HG03060 (cell line): ENCODE measurements around the gene SLC38A10.
A peak's percentile ranks its signal among the peaks of the same experiment; 100 is the strongest.
"Not testable (repeated sequence)": the region's sequence is repeated elsewhere in the genome, so short reads cannot be mapped to it uniquely, and the experiment has no call there.

Source experiments
- ATAC-seq: cut with Tn5 transposase; IDR thresholded peaks from one replicate; pipeline ENCODE4 v1.9.1; 2021; ENCODE audit warnings: low read depth, moderate number of reproducible peaks; ENCODE audit not compliant: unreplicated experiment

The SLC38A10 gene

DNA sequence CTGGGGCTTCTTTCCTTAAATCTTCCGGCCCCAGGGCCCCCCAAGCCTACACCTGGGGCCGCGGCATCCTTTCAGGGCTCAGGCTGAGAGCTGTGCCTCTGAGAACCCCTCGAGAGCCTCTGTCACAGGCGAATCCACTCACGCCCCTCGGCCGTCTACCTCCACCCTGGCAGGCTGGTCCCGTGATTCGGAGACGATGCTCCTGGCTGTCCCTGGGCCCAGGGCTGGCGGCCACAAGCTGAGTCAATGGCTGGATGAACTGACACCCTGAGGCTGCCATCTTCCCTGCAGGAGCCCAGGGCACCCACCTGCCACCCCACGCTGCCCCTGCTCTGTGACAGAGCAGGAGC lies 60.6 kb downstream of the SLC38A10 start:
- ATAC-seq: no peak

GRCh38 chr17:81233811-81234505 lies 61.1 kb downstream of the SLC38A10 start:
- no peak for ATAC-seq

- no peak for ATAC-seq
Observed at GRCh38 chr17:81233316-81233715, 61.8 kb downstream of the SLC38A10 start.

DNA sequence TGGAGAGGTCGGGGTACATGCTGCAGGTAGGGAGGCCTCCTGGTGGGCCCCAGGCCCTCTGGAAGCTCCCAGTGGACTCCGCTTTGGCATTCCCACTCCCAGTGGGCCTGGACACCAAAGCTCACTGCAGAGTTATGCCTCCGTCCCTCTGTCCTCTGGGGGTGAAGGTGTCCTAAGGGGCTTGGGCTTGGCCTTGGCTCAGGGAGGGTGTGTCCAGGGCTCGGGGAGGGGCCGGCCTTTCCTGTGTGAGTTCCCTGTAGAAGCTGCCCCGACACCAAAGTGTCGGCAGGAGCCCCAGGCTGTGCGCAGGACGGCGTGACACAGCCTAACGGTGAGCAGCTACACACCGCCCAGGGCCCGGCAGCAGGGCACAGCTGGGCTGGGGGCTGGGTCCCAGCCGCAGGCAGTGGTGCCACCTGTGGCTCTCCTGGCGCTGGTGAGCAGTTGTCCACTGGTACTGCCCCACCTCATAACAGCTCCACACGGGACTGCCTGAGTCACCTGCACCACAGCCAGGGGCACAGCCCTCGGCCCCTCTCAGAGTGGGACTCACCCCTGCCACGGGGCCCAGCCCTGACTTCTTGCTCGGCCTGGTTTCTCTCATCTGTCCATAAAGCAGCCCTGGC lies 62.4 kb downstream of the SLC38A10 start:
- ATAC-seq: no peak

GRCh38 chr17:81231766-81232581 lies 63.1 kb downstream of the SLC38A10 start:
- ATAC-seq: no peak

GRCh38 chr17:81231121-81231645 lies 63.9 kb downstream of the SLC38A10 start:
- no peak for ATAC-seq

DNA sequence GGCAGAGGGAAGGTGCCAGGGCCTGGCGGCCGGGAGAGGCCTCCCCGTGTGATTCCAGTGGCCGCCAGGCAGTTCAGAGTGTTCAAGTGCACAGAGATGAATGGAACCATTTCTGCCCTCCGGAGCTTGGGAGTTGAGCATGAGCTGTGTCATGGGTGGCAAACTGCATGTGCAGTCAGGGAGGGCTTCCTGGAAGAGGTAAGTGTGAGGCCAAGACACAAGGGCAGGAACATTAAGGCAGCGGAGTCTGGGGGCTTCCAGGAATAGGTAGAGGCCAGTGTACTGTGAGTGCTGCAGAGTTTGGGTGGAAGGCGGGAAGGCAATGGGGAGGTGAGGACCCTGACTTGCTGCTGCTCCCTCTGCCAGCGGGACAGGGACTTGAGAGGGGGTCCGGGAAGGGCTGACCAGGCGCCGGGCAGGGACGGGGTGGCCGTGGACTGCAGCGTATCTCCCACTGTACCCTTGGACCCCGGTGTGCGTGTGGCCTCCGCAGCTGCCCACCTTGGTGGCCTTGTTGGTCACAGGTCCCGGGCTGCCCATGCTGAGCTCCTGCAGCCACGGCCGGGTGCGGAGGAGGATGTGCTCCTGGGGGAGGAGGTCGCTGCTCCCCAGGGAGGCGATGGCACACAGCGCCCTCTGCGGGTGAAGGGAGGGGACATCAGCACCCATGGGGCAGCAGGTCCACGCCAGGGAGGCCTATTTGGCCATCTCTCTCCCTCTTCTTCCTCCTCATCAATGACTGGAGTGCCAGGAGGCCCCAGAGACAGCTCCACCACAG lies 64.9 kb downstream of the SLC38A10 start:
- ATAC-seq: no peak

DNA sequence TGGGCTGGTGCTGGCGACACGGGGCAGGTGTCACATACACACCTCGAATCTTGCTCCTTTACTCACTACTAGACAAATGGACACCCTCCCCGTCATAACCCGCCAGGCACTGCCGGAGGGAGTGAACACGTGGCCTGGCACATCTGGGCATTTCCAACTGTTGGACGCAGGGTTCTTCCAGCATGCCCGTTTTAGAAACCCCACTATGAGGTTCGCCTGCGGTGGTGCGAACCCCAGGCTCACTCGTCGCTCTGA lies 65.5 kb downstream of the SLC38A10 start:
- ATAC-seq: no peak

DNA sequence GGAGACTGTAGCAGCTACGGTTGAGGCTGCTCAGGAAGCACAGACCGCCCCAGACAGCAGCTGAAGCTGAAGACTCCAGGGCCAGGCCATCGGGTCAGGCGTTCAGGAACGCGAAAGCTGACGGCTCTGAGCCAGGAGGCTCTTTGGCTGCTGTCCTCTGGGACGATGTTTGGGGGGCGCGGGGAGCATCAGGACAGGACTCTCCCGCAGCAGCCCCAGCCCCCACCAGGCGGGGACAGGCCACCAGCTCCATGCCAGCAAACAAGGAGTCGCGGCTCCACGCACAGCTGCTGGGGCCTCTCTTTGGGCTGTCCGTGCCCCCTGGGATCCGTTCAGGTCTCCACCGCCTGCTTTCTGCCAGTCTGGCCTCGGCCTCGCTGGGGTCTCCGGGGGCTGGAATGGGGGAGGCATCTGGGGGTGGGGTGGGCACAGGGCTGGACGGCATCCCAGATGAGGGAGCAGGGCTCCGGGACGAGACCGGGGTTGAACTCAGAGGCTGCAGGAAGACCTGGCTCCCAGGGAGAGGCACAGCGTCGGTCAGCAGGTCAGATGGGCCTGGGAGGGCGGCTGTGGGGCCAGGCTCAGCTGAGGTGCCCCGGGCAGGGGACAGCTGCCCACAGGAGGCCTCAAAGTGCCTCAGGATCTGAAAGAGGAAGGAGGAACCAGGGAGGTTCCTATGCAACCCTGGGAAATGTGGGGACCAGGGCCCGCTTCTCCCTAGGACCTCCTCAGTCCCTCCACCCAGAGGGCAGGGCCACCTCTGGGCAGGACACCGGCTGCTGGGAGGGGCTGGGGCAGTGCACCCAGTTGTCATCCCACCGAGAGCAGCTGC lies 66.1 kb downstream of the SLC38A10 start:
- no peak for ATAC-seq

DNA sequence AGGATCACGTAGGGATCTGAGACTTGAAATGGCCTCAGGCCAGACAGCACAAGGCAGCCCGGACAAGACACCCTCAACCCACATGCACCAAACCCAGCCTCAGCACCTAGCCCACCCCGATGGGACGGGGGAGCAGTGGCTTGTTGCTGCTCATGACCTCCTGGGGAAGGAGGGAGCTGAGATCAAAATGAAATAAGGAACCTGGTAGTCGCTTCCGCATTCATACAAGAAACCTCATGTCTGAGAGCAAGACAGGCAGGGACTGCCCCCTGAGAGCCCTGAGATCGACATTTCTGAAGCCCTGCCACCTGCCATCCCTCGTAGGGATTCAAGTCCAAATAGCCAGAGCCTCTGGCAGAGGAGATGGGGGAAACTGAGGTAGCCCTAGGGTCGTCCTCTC lies 66.7 kb downstream of the SLC38A10 start:
- no peak for ATAC-seq

GRCh38 chr17:81227630-81228029 lies 67.5 kb downstream of the SLC38A10 start:
- ATAC-seq: not testable (repeated sequence)

- no peak for ATAC-seq
Observed at GRCh38 chr17:81223762-81224130, 71.4 kb downstream of the SLC38A10 start.

GRCh38 chr17:81222906-81223761 lies 72.0 kb downstream of the SLC38A10 start, which contains the start of gene CEP131:
Gene CEP131, minus strand, starts transcription at chr17:81222965. Its CDS starts 2,909 bp downstream, at chr17:81220056.
- ATAC-seq: peak; percentile 91

DNA sequence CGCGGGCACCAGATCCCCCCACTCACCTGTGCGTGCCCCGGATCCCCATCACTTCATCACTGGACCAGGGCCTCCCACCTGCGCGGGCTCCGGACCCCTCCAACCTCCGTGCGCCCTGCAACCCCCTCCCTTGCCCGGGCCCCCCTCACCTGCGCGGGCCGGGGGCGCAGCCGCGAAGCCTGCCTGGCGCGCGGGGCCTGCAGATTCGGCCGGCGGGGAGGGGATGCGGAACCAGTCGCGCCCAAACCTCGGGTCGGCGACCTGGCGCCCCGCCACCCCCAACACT lies 72.5 kb downstream of the SLC38A10 start:
- ATAC-seq: no peak

GRCh38 chr17:81221842-81222619 lies 73.1 kb downstream of the SLC38A10 start:
- no peak for ATAC-seq

DNA sequence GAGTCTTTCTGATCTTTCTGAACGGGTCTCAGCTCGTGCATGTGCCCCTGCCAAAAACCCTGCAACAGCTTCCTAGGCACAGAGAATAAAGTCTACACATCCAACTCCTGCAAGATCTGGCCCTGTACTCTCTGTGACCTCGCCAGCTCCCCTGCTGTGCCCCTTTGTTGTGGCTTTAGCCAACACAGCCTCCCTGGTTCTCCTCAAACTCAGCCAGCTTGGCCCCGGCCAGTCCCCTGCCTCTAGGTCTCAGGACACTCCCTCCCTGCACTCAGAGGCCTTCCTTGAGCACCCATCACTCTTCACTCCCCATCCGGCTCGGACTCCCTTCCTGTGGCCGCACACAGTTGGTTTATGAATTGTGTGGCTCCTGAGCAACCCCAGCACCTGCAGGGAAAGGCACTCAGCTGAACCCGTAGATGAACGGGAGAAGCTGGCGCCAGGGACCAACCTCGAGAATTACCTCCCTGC lies 73.7 kb downstream of the SLC38A10 start:
- no peak for ATAC-seq

- no peak for ATAC-seq
Observed at GRCh38 chr17:81219476-81220180, 75.5 kb downstream of the SLC38A10 start.

- ATAC-seq: no peak
Observed at GRCh38 chr17:81218991-81219390, 76.1 kb downstream of the SLC38A10 start.
